Measurements from ENCODE around the gene VMP1. TPM values are rescaled to one million over a fixed set of nuclear protein-coding genes. Genes with fewer than 3 reads are reported as not detected.

The VMP1 gene
- total and polyA plus RNA-seq, 2 of the 4 experiments (the other 2 are of a cell fraction): 89.8 to 197 TPM

- dilution Hi-C loops (cut with HindIII; ENCODE audit: low sequenced_read_pairs, unreplicated experiment): no loop called here
- Histone ChIP-seq H3K4me2 (ENCODE audit: low read depth, low read length) (no peak overlapping the region), H2BK20ac (ENCODE audit: low read depth, low read length) (no peak overlapping the region), H3K9me3 (ENCODE audit: control insufficient read depth, insufficient read depth, low read length) (no peaks in the 10 kb centered on the region), H3K79me1 (ENCODE audit: low read depth in 1 of 2, low read length in 2 of 2) (no peaks in the 10 kb centered on the region), H2AK9ac (replicated peaks; ENCODE audit: low read depth, low read length, poor library complexity) (no peak overlapping the region), H3K18ac (ENCODE audit: low read depth, low read length) (no peak overlapping the region), H4K20me1 (ENCODE audit: insufficient read depth, low read length) (no peaks in the 10 kb centered on the region), H3K9me1 (ENCODE audit: insufficient read depth, low read length) (no peaks in the 10 kb centered on the region; the same call in 1 of the 2 replicates), H3K4me1 (ENCODE audit: control insufficient read depth, insufficient read depth, low read length) (no peaks in the 10 kb centered on the region), H2BK5ac (ENCODE audit: low read depth, low read length, poor library complexity, severe bottlenecking) (no peak overlapping the region), H3K36me3 (ENCODE audit: control insufficient read depth, insufficient read depth, low read length) (peaks cover 3% of the 10 kb centered on the region), H4K91ac (ENCODE audit: insufficient read depth, low read depth, low read length) (no peak overlapping the region), H2AFZ (replicated peaks; ENCODE audit: low read length, poor library complexity) (no peak overlapping the region), H3K27ac (ENCODE audit: insufficient read depth, low read length) (no peak overlapping the region), H3K14ac (replicated peaks; ENCODE audit: low read depth, low read length) (no peak overlapping the region), H2AK5ac (ENCODE audit: low read depth, low read length) (no peak overlapping the region), H3K23ac (ENCODE audit: low read depth, low read length) (no peak overlapping the region), H3K9ac (ENCODE audit: low read depth, low read length) (no peak overlapping the region), H3K27me3 (ENCODE audit: control insufficient read depth, insufficient read depth, low read length) (no peaks in the 10 kb centered on the region), H3K4me3 (ENCODE audit: insufficient read depth, low read depth, low read length) (no peak overlapping the region), H3K56ac (ENCODE audit: extremely low read depth, insufficient read depth, low read length) (no peak overlapping the region), H2BK15ac (ENCODE audit: low read depth, low read length) (no peak overlapping the region), H2BK120ac (ENCODE audit: low read depth, low read length) (no peak overlapping the region), H4K5ac (ENCODE audit: low read depth, low read length) (no peak overlapping the region), H4K8ac (ENCODE audit: low read depth in 2 of 2, low read length in 2 of 2) (no peak overlapping the region), H3K4ac (ENCODE audit: low read depth, low read length) (no peak overlapping the region)
- ATAC-seq (ENCODE audit: low read depth) (no peak), DNase-seq (no peak)
- in situ Hi-C loops (cut with MboI; ENCODE audit: low sequenced_read_pairs): no loop called here
- no CpG with 5 or more reads among the region's 8 CpGs for WGBS, 2 experiments (ENCODE audit: extremely low coverage in 2 of 2, insufficient read length in 1 of 2)
- ChIA-PET POLR2A (ENCODE audit: unreplicated experiment) (no interaction called here), CTCF (interaction anchor here (0.7 kb wide), 1 partner anchor 442 kb away, joined by 3 read pairs; no protein-coding TSS in a partner anchor)
- intact Hi-C loops (cut with micrococcal nuclease): no loop called here
- BruUV-seq (replicated peaks): no TSS peak
- no peak for TF ChIP-seq CHD1 (IDR thresholded peaks at IDR 0.05; ENCODE audit: low read depth, low read length)
- no peak for TF ChIP-seq NFE2L2 (IDR thresholded peaks at IDR 0.05; ENCODE audit: low read depth, low read length)
- TF ChIP-seq ELK1 (IDR thresholded peaks at IDR 0.05; ENCODE audit: borderline replicate concordance, low read depth, low read length): no peak
- TF ChIP-seq SMC3 (IDR thresholded peaks at IDR 0.05; ENCODE audit: low read depth, low read length): no peak
- no peak for TF ChIP-seq USF2 (IDR thresholded peaks at IDR 0.05; ENCODE audit: low read depth, low read length)
Observed at GRCh38 chr17:59870482-59870881, 163.0 kb downstream of the VMP1 start.

Data from IMR-90 (cell line).